GM19240 (cell line): ENCODE data around the gene ARL8A.
"Not testable (repeated sequence)": the region's sequence is repeated elsewhere in the genome, so short reads cannot be mapped to it uniquely, and the experiment has no call there.

Experiments used
- DNase-seq: peaks from one replicate; pipeline ENCODE4 v3.0.0; 2011; ENCODE audit warnings: low spot score; ENCODE audit not compliant: insufficient read length

ARL8A gene

DNA sequence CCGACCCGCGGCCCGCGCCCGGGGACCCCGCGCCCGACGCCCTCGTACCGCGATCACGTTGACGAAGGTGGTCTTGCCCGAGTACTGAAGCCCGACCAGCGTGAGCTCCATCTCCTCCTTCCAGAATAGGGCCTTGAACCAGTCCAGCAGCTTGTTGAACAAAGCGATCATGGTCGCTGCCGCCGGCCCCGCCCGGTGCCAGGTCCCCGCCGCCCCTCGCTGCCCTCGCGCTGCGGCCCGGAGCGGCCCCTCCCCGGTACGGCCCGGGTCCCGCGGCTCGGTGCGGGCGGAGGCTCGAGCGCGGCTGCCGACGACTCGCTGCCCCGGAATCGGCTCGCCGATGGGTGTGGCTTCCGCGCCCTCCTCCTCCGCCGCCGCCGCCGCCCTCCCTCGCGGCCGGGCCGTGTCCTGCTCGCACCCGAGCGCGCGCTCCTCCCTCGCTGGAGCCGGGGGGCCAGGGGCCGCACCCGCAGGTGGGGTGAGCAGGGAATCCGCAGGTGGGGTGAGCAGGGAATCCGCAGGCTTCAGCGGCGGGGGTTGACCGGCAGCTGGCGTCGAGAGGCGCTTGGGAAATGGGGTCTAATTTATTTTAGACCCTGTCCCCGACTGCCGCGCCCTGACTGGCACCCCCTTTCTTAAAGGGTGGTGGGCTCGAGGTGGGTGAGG is at the start of gene ARL8A:
Gene ARL8A (minus strand): TSS at position 336 of the 666 bp plus-strand sequence. CDS start 165 bp downstream, at position 171.
- DNase-seq = peak; percentile 71

DNA sequence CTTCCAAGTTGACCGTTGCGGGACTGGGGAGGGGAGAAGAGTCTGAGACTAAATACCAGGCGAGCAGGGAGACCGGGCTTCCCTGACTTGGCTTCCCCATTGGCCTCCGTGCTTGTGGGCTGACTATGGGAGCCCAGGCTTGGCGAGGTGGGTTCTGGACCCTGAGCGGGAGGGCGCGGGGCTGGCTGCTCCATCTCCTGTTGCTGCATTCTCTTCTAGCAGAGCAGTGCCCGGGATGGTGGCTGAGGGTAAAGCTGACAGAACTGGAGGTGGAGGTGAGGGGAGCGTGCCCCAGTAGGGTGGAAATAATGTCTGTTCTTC is 49.8 kb upstream of the ARL8A start:
- DNase-seq = no peak

- no peak for DNase-seq
Observed at GRCh38 chr1:202193614-202194327, 49.2 kb upstream of the ARL8A start, which contains the start of gene LGR6. Gene LGR6 (plus strand): TSS chr1:202193799. CDS start chr1:202193990, 191 bp downstream.

- DNase-seq = peak; percentile 61
Observed at GRCh38 chr1:202192770-202193613, 48.5 kb upstream of the ARL8A start.

GRCh38 chr1:202191391-202191790 is 46.9 kb upstream of the ARL8A start:
- not testable (repeated sequence) for DNase-seq

GRCh38 chr1:202189918-202190715 is 45.6 kb upstream of the ARL8A start:
- no peak for DNase-seq

- DNase-seq = no peak
Observed at GRCh38 chr1:202189001-202189790, 44.7 kb upstream of the ARL8A start.

GRCh38 chr1:202187697-202188407 is 43.3 kb upstream of the ARL8A start:
- no peak for DNase-seq

DNA sequence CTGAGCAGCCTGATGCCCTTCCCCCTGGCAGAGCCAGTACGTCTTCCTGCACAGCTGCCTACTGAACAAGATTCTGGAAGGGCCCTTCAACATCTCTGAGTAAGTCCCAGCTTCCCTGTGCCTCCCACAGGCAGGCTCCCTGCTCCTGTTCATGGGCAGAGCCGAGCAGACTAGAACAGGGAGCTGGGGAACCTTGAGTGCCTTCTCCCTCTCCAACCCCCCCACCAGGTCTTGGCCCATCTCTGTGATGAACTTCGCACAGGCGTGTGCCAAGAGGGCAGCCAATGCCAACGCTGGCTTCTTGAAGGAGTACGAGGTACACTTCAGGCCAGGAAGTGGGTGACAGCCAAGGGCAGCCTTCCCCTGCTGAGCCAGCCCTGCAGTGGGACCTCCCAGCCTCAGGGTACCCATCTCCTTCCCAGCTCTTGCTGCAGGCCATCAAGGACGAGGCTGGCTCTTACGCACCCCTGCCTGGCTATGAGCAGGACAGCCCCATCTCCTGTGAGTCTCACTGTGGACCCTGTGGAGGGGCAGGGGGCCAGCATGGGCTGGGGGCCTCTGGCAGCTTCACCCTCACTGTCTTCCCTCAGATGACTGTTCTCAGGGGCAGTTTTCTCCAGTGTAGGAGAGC is 42.6 kb upstream of the ARL8A start:
- no peak for DNase-seq

DNA sequence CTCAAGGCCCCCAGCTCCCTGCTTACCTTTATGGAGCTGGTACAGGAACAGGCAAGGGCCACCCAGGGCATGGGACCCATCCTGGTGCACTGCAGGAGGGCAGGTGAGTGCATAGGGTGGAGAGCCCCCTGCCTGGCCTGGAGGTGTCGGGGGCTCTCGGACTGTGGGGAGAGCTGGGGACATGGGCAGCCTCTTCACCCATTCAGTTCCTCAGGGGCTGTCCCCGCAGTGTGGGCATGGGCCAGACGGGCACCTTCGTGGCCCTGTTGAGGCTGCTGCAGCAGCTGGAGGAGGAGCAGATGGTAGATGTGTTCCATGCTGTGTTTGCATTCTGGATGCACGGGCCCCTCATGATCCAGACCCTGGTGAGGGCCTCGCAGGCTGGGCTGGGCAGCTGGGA is 41.8 kb upstream of the ARL8A start:
- no peak for DNase-seq

- DNase-seq = peak; percentile 67
Observed at GRCh38 chr1:202184750-202185460, 40.4 kb upstream of the ARL8A start.

GRCh38 chr1:202182040-202182877 is 37.7 kb upstream of the ARL8A start:
- DNase-seq = no peak

- no peak for DNase-seq
Observed at GRCh38 chr1:202181586-202181985, 37.0 kb upstream of the ARL8A start.

GRCh38 chr1:202180751-202181139 is 36.2 kb upstream of the ARL8A start:
- DNase-seq = not testable (repeated sequence)

- no peak for DNase-seq
Observed at GRCh38 chr1:202179828-202180750, 35.6 kb upstream of the ARL8A start.
